Stimulated activated CD4-positive, alpha-beta T cell treated with anti-CD3 and anti-CD28 coated beads, TNF-alpha, amount 100 ng/mL, for 48 hours (primary cell): ENCODE results near the gene C1R.
A peak's percentile ranks its signal among the peaks of the same experiment; 100 is the strongest.
"Not testable (repeated sequence)": the region's sequence is repeated elsewhere in the genome, so short reads cannot be mapped to it uniquely, and the experiment has no call there.

Source experiments
- DNase-seq, 3 donors: peaks; one replicate each; pipeline ENCODE4 v3.0.0-alpha.2; 2020; ENCODE audit warnings: low read depth in 3 of 3

Gene C1R

DNA sequence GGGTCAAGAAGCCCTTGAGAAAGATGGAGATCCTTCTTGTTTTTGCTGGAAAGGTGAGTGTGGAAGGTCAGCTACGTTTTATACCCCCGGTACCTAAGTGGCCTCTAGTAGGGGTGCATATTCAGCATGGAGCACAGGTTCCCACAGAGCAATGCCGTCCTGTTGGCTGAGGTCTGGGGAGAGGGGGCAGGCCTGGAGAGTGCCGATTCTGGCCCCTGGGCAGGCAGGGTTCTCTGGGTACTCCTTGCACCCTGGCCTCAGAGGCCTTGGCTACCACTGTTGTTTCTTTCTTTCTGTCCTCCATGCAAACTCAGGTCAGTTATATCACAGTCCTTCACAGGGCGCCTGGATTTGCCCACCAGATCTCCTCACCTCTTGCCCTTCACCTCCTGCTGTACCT, 27.9 kb upstream of the C1R start:
- DNase-seq = no peak

DNA sequence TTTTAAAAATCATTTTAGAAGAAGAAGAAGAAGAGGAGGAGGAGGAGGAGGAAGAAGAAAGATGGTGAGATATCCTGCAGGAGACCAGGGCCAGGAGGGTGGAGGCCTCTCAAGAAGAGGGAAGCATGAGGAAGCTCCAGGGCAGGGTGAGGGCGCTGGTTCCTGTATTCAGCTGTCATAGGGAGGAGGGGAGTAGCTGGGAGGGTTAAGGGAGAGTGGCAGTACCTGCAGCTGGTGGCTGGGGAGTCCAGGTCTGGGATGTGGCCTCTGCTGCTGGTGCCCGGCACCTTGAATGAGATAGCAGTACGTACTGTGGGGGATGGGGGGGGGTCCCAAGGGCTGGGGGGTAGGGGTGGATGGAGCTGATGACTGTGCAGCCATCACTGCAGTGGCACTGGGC, 26.6 kb upstream of the C1R start:
- no peak for DNase-seq

- no peak for DNase-seq
Observed at GRCh38 chr12:7117670-7118069, 25.4 kb upstream of the C1R start.

- DNase-seq = no peak
Observed at GRCh38 chr12:7116916-7117315, 24.7 kb upstream of the C1R start.

DNA sequence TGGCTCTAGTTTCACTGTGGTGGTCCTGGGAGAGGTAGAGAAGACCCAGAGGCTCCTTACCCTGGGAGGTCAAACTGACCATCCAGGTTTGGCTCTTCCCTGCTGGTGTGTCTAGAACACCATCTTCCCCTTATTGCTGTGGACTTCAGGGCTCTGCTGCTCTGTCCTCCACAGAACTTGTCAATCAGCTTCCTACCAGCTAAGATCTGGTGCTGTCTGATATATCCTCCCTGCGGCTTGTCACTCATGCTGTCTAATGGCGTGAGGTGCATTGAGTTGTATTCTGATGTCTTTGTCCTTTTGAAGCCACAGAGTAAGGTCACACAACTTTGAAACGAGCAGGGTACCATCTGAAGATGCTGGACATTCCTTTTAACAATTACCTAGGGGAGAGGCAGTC, 24.0 kb upstream of the C1R start:
- DNase-seq = no peak

DNA sequence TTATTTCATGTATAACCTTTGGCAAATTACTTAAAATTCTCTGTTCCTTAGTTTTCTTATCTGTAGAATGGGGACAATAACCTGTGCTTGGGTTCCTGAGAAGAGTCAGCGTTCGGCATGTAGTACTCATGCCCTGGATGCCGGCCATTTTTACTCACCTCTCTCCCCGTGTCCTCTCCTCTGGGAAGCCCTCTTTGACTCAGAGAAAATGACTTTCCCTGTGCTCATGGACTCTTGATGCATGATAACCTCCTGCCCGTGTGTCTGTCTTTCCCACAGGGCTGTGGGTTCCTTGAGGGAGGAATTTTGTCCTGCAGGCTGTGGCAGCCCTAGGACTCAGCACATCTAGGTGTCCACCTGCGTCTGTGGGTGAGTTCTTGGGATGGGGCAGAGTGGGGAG, 22.6 kb upstream of the C1R start:
- DNase-seq = no peak

DNA sequence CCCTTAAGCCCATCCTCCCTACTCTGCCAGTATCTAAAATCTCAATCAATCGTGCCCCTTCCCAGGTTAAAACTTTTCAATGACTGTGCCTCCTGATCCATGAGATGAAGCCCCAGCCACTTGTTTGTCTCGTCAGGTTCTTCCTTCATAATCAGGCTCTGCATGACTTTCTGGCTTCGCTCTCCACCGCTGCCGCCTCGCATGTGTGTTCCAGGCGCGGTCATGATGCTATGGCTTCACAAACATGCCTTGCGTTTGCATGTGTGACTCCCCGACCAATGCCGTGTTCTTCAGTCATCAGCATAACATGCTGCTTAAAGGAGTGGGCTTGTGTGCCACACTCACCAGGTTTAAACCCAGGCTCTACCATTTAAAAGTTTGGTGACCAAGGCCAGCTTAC, 21.8 kb upstream of the C1R start:
- no peak for DNase-seq

GRCh38 chr12:7113389-7113871, 21.2 kb upstream of the C1R start:
- DNase-seq = no peak

GRCh38 chr12:7112041-7112440, 19.8 kb upstream of the C1R start:
- no peak for DNase-seq

DNA sequence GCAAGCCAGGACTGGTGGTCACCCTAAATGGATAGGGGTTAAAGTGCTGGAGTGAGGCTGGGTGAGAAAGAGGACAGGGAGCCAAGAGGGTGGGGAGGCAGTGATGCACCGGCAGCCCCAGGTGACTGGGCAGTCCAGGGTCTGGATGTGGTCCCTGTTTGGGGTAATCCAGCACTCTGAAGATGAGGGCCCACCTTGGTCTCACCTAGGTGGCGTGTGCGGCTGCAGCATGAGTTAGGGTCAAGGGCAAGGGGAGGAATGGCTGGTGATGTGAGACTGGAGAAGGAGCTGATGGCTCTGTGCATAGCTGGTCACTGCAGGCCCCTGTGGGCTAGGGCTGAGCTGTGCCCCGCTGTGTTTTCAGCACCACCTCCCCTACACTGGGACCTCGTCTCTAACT, 18.4 kb upstream of the C1R start:
- DNase-seq = no peak

GRCh38 chr12:7109572-7109920, 17.3 kb upstream of the C1R start:
- no peak for DNase-seq

- DNase-seq = peak; percentile 65 to 77 (median 77)
Observed at GRCh38 chr12:7108796-7109571, 16.7 kb upstream of the C1R start, which contains the start of gene C1RL. TSS of gene C1RL (minus strand) at chr12:7109214. CDS start at chr12:7109180, 34 bp downstream.

- DNase-seq = peak in 2 of 3 donors; percentile 69 to 73
Observed at GRCh38 chr12:7108003-7108795, 16.0 kb upstream of the C1R start.

- DNase-seq = no peak
Observed at GRCh38 chr12:7107636-7108002, 15.4 kb upstream of the C1R start.

DNA sequence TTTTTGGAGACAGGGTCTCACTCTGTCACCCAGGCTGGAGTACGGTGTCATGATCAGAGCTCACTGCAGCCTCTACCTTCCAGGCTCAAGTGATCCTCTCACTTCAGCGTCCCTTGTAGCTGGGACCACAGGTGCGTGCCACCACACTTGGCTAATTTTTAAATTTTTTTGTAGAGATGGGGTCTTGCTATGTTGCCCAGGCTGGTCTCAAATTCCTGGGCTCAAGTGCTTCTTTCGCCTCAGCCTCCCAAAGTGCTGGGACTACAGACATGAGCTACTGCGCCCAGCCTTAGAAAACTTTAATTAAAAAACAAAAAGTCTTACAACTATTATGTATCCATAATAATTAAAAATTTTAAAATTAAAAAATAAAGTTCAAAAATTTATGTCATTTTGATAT, 14.9 kb upstream of the C1R start:
- DNase-seq = not testable (repeated sequence)

- no peak for DNase-seq
Observed at GRCh38 chr12:7106082-7106481, 13.8 kb upstream of the C1R start.

- no peak for DNase-seq
Observed at GRCh38 chr12:7103837-7104584, 11.8 kb upstream of the C1R start.

DNA sequence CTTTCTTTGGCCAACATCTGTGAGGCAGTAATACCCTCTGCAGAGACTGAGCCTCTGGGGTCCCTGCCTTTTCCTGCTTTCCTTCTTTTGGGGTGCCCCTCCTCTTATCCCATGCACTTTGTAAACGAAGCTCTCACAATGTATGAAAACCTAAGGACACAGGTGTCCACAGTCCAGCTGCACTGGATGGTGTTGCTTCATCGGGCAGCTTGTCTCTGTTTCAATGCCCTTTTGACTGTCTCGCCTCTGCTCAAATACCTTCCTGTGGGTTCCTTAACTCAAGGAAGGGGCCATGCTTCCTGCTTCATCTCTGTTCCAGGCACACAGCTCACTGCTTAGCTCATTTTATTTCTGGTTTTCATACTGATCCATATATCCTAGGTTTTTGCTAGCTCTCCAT, 10.3 kb upstream of the C1R start:
- DNase-seq = no peak

- DNase-seq = no peak
Observed at GRCh38 chr12:7101694-7102131, 9.5 kb upstream of the C1R start.

DNA sequence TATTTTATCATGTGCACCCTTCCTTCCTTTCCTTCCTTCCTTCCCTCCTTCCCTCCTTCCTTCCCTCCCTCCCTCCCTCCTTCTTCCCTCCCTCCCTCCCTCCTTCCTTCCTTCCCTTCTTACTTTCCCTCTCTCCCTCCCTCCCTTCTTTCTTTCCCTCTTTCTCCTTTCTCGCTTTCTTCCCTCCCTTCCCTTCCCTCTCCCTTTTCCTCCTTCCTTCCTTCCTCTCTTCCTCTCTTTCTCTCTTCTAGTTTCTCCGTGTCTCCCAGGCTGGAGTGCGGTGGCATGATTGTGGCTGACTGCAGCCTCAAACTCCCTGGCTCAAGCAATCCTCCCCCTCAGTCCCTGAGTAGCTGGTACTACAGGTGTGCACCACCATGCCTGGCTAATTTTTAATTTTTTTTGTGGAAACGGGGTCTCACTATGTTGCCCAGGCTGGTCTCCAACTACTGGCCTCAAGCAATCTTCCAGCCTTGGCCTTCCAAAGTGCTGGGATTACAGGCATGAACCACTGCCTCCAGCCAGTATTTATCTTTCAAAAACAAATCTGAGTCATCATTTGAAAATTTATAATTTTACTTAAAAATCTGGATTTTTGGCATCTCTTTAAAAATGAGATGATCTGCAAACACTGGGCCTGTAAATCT, 8.9 kb upstream of the C1R start:
- no peak for DNase-seq

DNA sequence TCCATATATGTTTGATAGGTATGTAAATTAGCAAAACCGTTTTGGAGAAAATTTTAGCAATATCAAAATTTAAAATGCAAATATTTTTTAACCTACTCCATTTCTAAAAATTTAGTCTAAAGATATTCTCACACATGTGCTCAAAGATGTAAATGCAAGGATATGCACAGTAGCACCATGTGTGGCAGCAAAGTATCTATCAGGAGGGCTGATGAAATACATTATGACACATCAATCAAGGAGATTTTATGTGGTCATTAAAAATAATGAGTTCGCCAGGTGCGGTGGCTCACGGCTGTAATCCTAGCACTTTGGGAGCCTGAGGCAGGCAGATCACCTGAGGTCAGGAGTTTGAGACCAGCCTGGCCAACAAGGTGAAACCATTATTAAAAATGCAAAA, 8.0 kb upstream of the C1R start:
- DNase-seq = no peak
